Kidney (tissue), 14 donors: ENCODE results near the gene CARNS1. TPM values are rescaled to one million over a fixed set of nuclear protein-coding genes. Genes with fewer than 3 reads are reported as not detected.

Experiments used
- DNase-seq, 5 donors: peaks; one replicate each; pipeline ENCODE4 v3.0.0-alpha.2; 2013 to 2020
- FAIRE-seq: peaks from 2 replicates; lab custom pipeline; 2012; peaks lifted over from hg19 to GRCh38; lab: Jason Lieb, UNC
- H3K27ac ChIP-seq, 2 donors: one replicate each; pipeline ENCODE4 v1.7.0; 2013; ENCODE audit warnings: low read depth in 2 of 2, low read length in 2 of 2, inconsistent platforms in 1 of 2
- H3K27me3 ChIP-seq: one replicate; pipeline ENCODE4 v1.7.1; 2013; ENCODE audit warnings: low read length, inconsistent platforms; ENCODE audit not compliant: control insufficient read depth, insufficient read depth
- H3K36me3 ChIP-seq, 3 donors: one replicate each; pipeline versions ENCODE4 v1.7.0 to v1.7.1; 2013; ENCODE audit warnings: low read length in 3 of 3, control low read depth in 1 of 3, inconsistent platforms in 1 of 3; ENCODE audit not compliant: insufficient read depth in 3 of 3, control insufficient read depth in 2 of 3
- H3K4me1 ChIP-seq, 3 donors: one replicate each; pipeline versions ENCODE4 v1.7.0 to v1.7.1; 2013; ENCODE audit warnings: low read length in 3 of 3, inconsistent platforms in 1 of 3, low read depth in 1 of 3; ENCODE audit not compliant: control insufficient read depth in 2 of 3, insufficient read depth in 2 of 3
- H3K4me3 ChIP-seq, 3 donors: one replicate each; pipeline versions ENCODE4 v1.7.0 to v1.8.1; 2013; ENCODE audit warnings: low read length in 3 of 3, control low read depth in 1 of 3, inconsistent platforms in 1 of 3
- H3K9ac ChIP-seq, 3 donors: one replicate each; pipeline versions ENCODE4 v1.7.0 to v1.7.1; 2013; ENCODE audit warnings: low read length in 3 of 3, control low read depth in 1 of 3, inconsistent platforms in 1 of 3
- H3K9me3 ChIP-seq, 3 donors: one replicate each; pipeline versions ENCODE4 v1.7.0 to v1.7.1; 2013; ENCODE audit warnings: low read length in 3 of 3, control low read depth in 1 of 3, inconsistent platforms in 1 of 3; ENCODE audit not compliant: control insufficient read depth in 2 of 3, insufficient read depth in 1 of 3
- CTCF ChIP-seq: IDR thresholded peaks from 3 replicates; pipeline ENCODE4 v1.5.1; 2012; ENCODE audit warnings: mild to moderate bottlenecking, moderate library complexity, borderline replicate concordance; ENCODE audit not compliant: insufficient read depth; ENCODE audit errors: extremely low read depth
- intact Hi-C: fragments of 100-400 bp; cut with DNase I; formaldehyde crosslinking; loops from one replicate; pipeline ENCODE4 v1.11.1; 2022
- polyA plus RNA-seq: library from polyadenylated mRNA; stranded (reverse); fragments of 350-450 nt; fragmentation: Illumina TruSeq; extraction: RNeasy Lipid Tissue Mini Kit (QIAGEN cat#74804); gene quantifications from one replicate; pipeline ENCODE4 v1.2.3, GENCODE V29; 2014; ENCODE audit warnings: low read depth, low replicate concordance; ENCODE audit not compliant: insufficient read depth
- total RNA-seq: library from RNA; stranded (reverse); fragmentation: NEBNext Ultra II Directional; extraction: Animal tissue kit (Norgen Biotek cat#: 25700); gene quantifications from one replicate; pipeline ENCODE4 v1.2.1, GENCODE V29; 2021
- donor health status: control.
- donor health status: control.
- donor health status: control.
- donor health status: control.
- donor health status: control.
- donor health status: DM: yes; HTN: yes; CAD: no.
- donor health status: Normal renal cell carcinoma (clear cell type).

CARNS1 gene
- total and polyA plus RNA-seq, 2 donors from 2014 or later, result 0.80 to 1.7 TPM

- DNase-seq (no peak), FAIRE-seq (no peak)
- no peak for TF ChIP-seq CTCF
- H3K4me1 ChIP-seq, result peaks cover 0 to 8% (median 4%) of the 10 kb centered on the region in 3 donors
- H3K9me3 ChIP-seq, result no peaks in the 10 kb centered on the region
- no peaks in the 10 kb centered on the region for H3K27me3 ChIP-seq
- no peak overlapping the region for H3K9ac ChIP-seq
- no peaks in the 10 kb centered on the region for H3K36me3 ChIP-seq
- intact Hi-C loops, result no loop called here
- no peak overlapping the region for H3K4me3 ChIP-seq
- H3K27ac ChIP-seq, result no peak overlapping the region
These were observed 57.4 kb downstream of the CARNS1 start for GRCh38 chr11:67472882-67473281.

Other genes with a start within 250 kb of the CARNS1 start
- 80.8 TPM for gene GRK2, start 149.2 kb upstream of the CARNS1 start, total RNA-seq
- gene GRK2, start 149.2 kb upstream of the CARNS1 start, polyA plus RNA-seq, result 28.2 TPM
- 68.3 TPM for gene ANKRD13D, start 126.4 kb upstream of the CARNS1 start, total RNA-seq
- gene ANKRD13D, start 126.4 kb upstream of the CARNS1 start, polyA plus RNA-seq, result 21.9 TPM
- gene SSH3, start 112.1 kb upstream of the CARNS1 start, total RNA-seq, result 68.9 TPM
- gene SSH3, start 112.1 kb upstream of the CARNS1 start, polyA plus RNA-seq, result 25.0 TPM
- 54.4 TPM for gene POLD4, start 62.1 kb upstream of the CARNS1 start, total RNA-seq
- 174 TPM for gene POLD4, start 62.1 kb upstream of the CARNS1 start, polyA plus RNA-seq
- 15.8 TPM for gene CLCF1, start 42.1 kb upstream of the CARNS1 start, total RNA-seq
- gene CLCF1, start 42.1 kb upstream of the CARNS1 start, polyA plus RNA-seq, result 5.7 TPM
- 17.8 TPM for gene RAD9A, start 23.7 kb upstream of the CARNS1 start, total RNA-seq
- gene RAD9A, start 23.7 kb upstream of the CARNS1 start, polyA plus RNA-seq, result 16.4 TPM
- gene PPP1CA, start 13.8 kb upstream of the CARNS1 start, total RNA-seq, result 155 TPM
- 210 TPM for gene PPP1CA, start 13.8 kb upstream of the CARNS1 start, polyA plus RNA-seq
- 13.9 TPM for gene TBC1D10C, start 11.6 kb upstream of the CARNS1 start, total RNA-seq
- 1.7 TPM for gene TBC1D10C, start 11.6 kb upstream of the CARNS1 start, polyA plus RNA-seq
- 41.3 TPM for gene RPS6KB2, start 12.8 kb downstream of the CARNS1 start, total RNA-seq
- 45.4 TPM for gene RPS6KB2, start 12.8 kb downstream of the CARNS1 start, polyA plus RNA-seq
- 20.3 TPM for gene PTPRCAP, start 22.0 kb downstream of the CARNS1 start, total RNA-seq
- gene PTPRCAP, start 22.0 kb downstream of the CARNS1 start, polyA plus RNA-seq, result 4.7 TPM
- gene CORO1B, start 27.8 kb downstream of the CARNS1 start, total RNA-seq, result 121 TPM
- gene CORO1B, start 27.8 kb downstream of the CARNS1 start, polyA plus RNA-seq, result 67.2 TPM
- gene GPR152, start 37.1 kb downstream of the CARNS1 start, total RNA-seq, result not detected
- not detected for gene GPR152, start 37.1 kb downstream of the CARNS1 start, polyA plus RNA-seq
- 3.1 TPM for gene CABP4, start 39.7 kb downstream of the CARNS1 start, total RNA-seq
- gene CABP4, start 39.7 kb downstream of the CARNS1 start, polyA plus RNA-seq, result 0.49 TPM
- gene TMEM134, start 53.6 kb downstream of the CARNS1 start, total RNA-seq, result 65.5 TPM
- 127 TPM for gene TMEM134, start 53.6 kb downstream of the CARNS1 start, polyA plus RNA-seq
- gene AIP, start 67.3 kb downstream of the CARNS1 start, total RNA-seq, result 61.5 TPM
- 135 TPM for gene AIP, start 67.3 kb downstream of the CARNS1 start, polyA plus RNA-seq
- gene PITPNM1, start 89.7 kb downstream of the CARNS1 start, total RNA-seq, result 74.7 TPM
- gene PITPNM1, start 89.7 kb downstream of the CARNS1 start, polyA plus RNA-seq, result 19.3 TPM
- gene CDK2AP2, start 92.5 kb downstream of the CARNS1 start, total RNA-seq, result 98.4 TPM
- gene CDK2AP2, start 92.5 kb downstream of the CARNS1 start, polyA plus RNA-seq, result 188 TPM
- not detected for gene CABP2, start 107.8 kb downstream of the CARNS1 start, total RNA-seq
- gene CABP2, start 107.8 kb downstream of the CARNS1 start, polyA plus RNA-seq, result not detected
- 800 TPM for gene GSTP1, start 168.1 kb downstream of the CARNS1 start, total RNA-seq
- gene GSTP1, start 168.1 kb downstream of the CARNS1 start, polyA plus RNA-seq, result 1,687 TPM
- gene NDUFV1, start 191.3 kb downstream of the CARNS1 start, total RNA-seq, result 191 TPM
- gene NDUFV1, start 191.3 kb downstream of the CARNS1 start, polyA plus RNA-seq, result 395 TPM
- gene NUDT8, start 214.3 kb downstream of the CARNS1 start, total RNA-seq, result 11.9 TPM
- 57.0 TPM for gene NUDT8, start 214.3 kb downstream of the CARNS1 start, polyA plus RNA-seq
- gene TBX10, start 224.1 kb downstream of the CARNS1 start, total RNA-seq, result not detected
- gene TBX10, start 224.1 kb downstream of the CARNS1 start, polyA plus RNA-seq, result not detected
- gene ACY3, start 235.1 kb downstream of the CARNS1 start, total RNA-seq, result 7.7 TPM
- 111 TPM for gene ACY3, start 235.1 kb downstream of the CARNS1 start, polyA plus RNA-seq